Measurements from ENCODE around the gene TRIM47.

DNA sequence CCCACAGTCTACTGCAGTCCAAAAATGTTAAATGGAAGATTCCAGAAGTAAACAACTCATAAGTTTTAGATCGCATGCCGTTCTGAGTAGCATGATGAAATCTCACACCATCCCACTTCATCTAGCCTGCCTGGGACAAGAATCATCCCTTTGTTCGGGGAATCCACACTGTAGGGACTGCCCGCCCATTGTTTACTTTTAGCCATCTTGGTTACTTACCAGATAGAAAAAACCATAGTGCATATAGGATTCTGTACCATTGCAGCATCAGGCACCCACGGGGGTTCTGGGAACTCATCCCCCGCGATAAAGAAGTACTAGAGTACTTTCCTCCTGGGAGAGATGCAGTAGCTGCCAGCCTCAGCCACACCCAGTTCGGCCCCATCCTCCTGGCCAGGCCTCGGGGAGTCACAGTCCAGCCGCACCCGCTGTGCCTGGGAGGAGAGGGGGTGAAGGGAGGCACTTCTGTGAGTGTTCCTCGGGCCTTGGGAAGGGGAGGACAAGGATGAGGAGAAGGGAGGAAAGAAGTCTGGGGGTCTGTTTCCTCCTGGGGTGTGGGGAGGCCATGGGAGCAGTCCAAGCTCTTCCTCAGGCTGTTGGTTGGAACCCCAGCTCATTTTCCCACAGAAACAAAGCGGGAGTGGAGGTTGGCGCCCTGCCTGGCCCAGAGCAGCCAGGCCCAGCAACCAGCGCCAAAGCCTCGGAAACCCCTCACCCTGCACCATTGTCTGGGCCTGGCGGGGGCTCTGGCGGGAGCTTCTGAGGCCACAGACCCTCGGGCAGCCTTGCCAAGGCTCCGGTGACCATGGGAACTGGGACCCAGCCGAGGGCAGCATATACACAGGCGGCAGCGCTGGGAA lies 8.9 kb downstream of the TRIM47 start:
- TF ChIP-seq, protein P1, sequence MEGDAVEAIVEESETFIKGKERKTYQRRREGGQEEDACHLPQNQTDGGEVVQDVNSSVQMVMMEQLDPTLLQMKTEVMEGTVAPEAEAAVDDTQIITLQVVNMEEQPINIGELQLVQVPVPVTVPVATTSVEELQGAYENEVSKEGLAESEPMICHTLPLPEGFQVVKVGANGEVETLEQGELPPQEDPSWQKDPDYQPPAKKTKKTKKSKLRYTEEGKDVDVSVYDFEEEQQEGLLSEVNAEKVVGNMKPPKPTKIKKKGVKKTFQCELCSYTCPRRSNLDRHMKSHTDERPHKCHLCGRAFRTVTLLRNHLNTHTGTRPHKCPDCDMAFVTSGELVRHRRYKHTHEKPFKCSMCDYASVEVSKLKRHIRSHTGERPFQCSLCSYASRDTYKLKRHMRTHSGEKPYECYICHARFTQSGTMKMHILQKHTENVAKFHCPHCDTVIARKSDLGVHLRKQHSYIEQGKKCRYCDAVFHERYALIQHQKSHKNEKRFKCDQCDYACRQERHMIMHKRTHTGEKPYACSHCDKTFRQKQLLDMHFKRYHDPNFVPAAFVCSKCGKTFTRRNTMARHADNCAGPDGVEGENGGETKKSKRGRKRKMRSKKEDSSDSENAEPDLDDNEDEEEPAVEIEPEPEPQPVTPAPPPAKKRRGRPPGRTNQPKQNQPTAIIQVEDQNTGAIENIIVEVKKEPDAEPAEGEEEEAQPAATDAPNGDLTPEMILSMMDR (IDR thresholded peaks at IDR 0.05), result no peak
- no peak for TF ChIP-seq POLR2A (IDR thresholded peaks at IDR 0.05)

Measured in stomach (tissue), 4 donors.